MM.1S (cell line): Measurements from ENCODE around the gene TERT.

Source experiments
- DNase-seq: peaks from one replicate; pipeline ENCODE4 v3.0.0-alpha.2; 2015
- H2AFZ ChIP-seq: fragments of 300-600 bp; sonication (generic); 2 replicates; pipeline ENCODE4 v1.6.0; 2016; ENCODE audit warnings: antibody characterized with exemption, low read length
- H3F3A ChIP-seq: fragments of 300-600 bp; sonication (generic); 2 replicates; pipeline ENCODE4 v1.6.1; 2016; ENCODE audit warnings: mild to moderate bottlenecking, antibody characterized with exemption, low read length, moderate library complexity, mixed read lengths; ENCODE audit not compliant: insufficient read depth
- H3K27ac ChIP-seq: fragments of 300-600 bp; sonication (generic); 2 replicates; pipeline ENCODE4 v1.5.1; 2016; ENCODE audit warnings: mild to moderate bottlenecking, low read length
- H3K27me3 ChIP-seq: fragments of 300-600 bp; sonication (generic); replicated peaks from 2 replicates; pipeline ENCODE4 v1.6.0; 2016; ENCODE audit warnings: low read length; ENCODE audit not compliant: insufficient read depth
- H3K36me3 ChIP-seq: fragments of 300-600 bp; sonication (generic); replicated peaks from 2 replicates; pipeline ENCODE4 v1.6.1; 2016; ENCODE audit warnings: mild to moderate bottlenecking, low read length, mixed read lengths; ENCODE audit not compliant: insufficient read depth
- H3K4me1 ChIP-seq: fragments of 300-600 bp; sonication (generic); 2 replicates; pipeline ENCODE4 v1.6.1; 2016; ENCODE audit warnings: low read length, mixed read lengths
- H3K4me2 ChIP-seq: fragments of 300-600 bp; sonication (generic); 2 replicates; pipeline ENCODE4 v1.6.0; 2016; ENCODE audit warnings: low read depth, low read length
- H3K4me3 ChIP-seq: fragments of 300-600 bp; sonication (generic); 2 replicates; pipeline ENCODE4 v1.5.1; 2016; ENCODE audit warnings: low read length, mixed read lengths
- H3K79me2 ChIP-seq: fragments of 300-600 bp; sonication (generic); 2 replicates; pipeline ENCODE4 v1.6.1; 2016; ENCODE audit warnings: mixed run types, low read length, mixed read lengths
- H3K9ac ChIP-seq: fragments of 300-600 bp; sonication (generic); 2 replicates; pipeline ENCODE4 v1.6.1; 2016; ENCODE audit warnings: low read length, mixed read lengths
- H3K9me2 ChIP-seq: fragments of 300-600 bp; sonication (generic); replicated peaks from 2 replicates; pipeline ENCODE4 v1.6.1; 2016; ENCODE audit warnings: mild to moderate bottlenecking, low read length, mixed read lengths; ENCODE audit not compliant: insufficient read depth
- H3K9me3 ChIP-seq: fragments of 300-600 bp; sonication (generic); replicated peaks from 2 replicates; pipeline ENCODE4 v1.6.1; 2016; ENCODE audit warnings: mild to moderate bottlenecking, low read length, mixed read lengths; ENCODE audit not compliant: insufficient read depth
- H4K20me1 ChIP-seq: fragments of 300-600 bp; sonication (generic); 2 replicates; pipeline ENCODE4 v1.6.1; 2016; ENCODE audit warnings: mild to moderate bottlenecking, low read length, moderate library complexity, mixed read lengths; ENCODE audit not compliant: insufficient read depth
- EZH2 ChIP-seq: fragments of 300-600 bp; sonication (generic); optimal IDR thresholded peaks from 2 replicates; pipeline ENCODE3; 2017; ENCODE audit warnings: low read depth, mild to moderate bottlenecking, antibody characterized with exemption, low read length, mixed read lengths
- EZH2phosphoT487 ChIP-seq: fragments of 300-600 bp; sonication (generic); IDR thresholded peaks from 2 replicates; pipeline ENCODE4 v1.6.1; 2018; ENCODE audit warnings: antibody characterized with exemption, low read length
- TF ChIP-seq, protein P1 (sequence below): fragments of 300-600 bp; sonication (generic); IDR thresholded peaks from 2 replicates; pipeline ENCODE4 v1.5.1; 2016; ENCODE audit warnings: antibody characterized with exemption, low read length, mixed read lengths

Gene TERT

DNA sequence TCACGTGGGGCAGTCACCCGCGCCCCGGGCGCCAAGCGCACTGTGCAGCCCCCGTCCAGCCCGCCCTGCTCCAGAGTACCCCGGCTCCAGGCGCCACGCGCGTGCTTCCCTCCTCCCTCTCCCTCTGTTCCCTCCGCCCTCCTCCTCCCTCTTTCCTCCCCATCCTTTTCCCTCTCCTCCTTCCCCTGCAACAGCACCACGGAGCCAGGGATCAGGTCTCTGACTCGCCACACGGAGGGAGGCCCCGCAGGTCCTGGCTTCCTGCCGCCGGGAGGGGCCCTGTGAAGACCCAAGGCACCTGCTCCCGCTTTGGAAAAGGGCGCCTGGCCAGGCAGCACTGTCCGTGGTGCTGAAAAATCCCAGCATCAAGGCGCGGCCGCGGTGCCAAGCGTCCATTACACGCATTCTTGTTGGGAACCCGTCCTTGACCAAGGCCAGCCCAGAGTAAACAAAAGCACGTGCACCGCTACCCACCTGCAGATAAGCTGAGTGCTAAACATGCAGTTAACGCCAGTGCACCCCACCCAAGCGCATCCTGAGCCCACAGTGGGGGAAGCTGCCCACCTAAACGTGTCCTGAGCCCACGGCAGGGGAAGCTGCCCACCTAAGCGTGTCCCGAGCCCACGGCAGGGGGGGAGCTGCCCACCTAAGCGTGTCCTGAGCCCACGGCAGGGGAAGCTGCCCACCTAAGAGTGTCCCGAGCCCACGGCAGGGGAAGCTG, 48.0 kb downstream of the TERT start:
- Histone ChIP-seq H3K36me3 (no peaks in the 10 kb centered on the region), H3K27me3 (peaks cover 23% of the 10 kb centered on the region; the same call in 1 of the 2 replicates), H3K9me2 (no peaks in the 10 kb centered on the region), H2AFZ (no peak overlapping the region), H4K20me1 (no peaks in the 10 kb centered on the region), H3K27ac (no peak overlapping the region), H3K79me2 (no peaks in the 10 kb centered on the region), H3F3A (no peaks in the 10 kb centered on the region), H3K4me2 (no peak overlapping the region), H3K9ac (no peak overlapping the region), H3K9me3 (no peaks in the 10 kb centered on the region), H3K4me3 (no peak overlapping the region), H3K4me1 (no peaks in the 10 kb centered on the region)
- DNase-seq = no peak
- TF ChIP-seq, protein P1, sequence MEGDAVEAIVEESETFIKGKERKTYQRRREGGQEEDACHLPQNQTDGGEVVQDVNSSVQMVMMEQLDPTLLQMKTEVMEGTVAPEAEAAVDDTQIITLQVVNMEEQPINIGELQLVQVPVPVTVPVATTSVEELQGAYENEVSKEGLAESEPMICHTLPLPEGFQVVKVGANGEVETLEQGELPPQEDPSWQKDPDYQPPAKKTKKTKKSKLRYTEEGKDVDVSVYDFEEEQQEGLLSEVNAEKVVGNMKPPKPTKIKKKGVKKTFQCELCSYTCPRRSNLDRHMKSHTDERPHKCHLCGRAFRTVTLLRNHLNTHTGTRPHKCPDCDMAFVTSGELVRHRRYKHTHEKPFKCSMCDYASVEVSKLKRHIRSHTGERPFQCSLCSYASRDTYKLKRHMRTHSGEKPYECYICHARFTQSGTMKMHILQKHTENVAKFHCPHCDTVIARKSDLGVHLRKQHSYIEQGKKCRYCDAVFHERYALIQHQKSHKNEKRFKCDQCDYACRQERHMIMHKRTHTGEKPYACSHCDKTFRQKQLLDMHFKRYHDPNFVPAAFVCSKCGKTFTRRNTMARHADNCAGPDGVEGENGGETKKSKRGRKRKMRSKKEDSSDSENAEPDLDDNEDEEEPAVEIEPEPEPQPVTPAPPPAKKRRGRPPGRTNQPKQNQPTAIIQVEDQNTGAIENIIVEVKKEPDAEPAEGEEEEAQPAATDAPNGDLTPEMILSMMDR = no peak
- TF ChIP-seq EZH2 (no peak), EZH2phosphoT487 (no peak)

DNA sequence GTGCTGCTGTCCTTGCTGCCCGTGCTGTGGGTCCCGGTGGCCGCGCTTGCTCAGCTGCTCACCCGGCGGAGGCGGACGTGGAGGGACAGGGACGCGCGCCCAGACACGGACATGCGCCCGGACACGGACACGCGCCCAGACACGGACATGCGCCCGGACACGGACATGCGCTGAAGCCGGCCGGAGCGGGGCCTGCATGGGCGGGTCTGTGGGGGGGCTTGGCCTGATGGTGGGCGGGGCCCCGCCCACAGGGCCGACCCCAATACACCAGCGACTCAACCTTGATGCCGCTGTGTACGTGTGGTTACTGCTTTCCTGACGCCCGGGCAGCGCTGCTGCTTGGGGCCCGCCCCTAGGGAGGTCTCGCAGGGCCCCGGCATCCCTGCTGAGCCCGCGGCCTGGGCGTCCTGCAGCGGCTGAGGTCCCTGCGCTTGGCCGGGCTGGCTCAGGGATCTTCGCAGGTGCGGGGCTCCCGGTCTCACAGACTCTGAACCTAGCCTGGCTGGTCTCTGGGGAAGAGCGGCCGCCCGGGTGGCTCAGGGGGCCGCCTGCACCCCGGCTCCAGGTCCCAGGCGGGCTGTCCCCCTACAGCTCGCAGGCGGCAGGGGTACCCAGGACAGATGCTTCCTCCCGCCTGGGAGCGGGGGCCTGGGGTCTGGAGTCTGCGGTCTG, 48.8 kb downstream of the TERT start:
- H3K4me2 ChIP-seq = no peak overlapping the region
- no peak overlapping the region for H3K9ac ChIP-seq
- no peaks in the 10 kb centered on the region for H4K20me1 ChIP-seq
- no peaks in the 10 kb centered on the region for H3K9me3 ChIP-seq
- no peaks in the 10 kb centered on the region for H3K36me3 ChIP-seq
- H3K27ac ChIP-seq = no peak overlapping the region
- no peak for TF ChIP-seq EZH2
- no peak for TF ChIP-seq EZH2phosphoT487
- TF ChIP-seq, protein P1 = no peak
- H3K4me3 ChIP-seq = no peak overlapping the region
- H3F3A ChIP-seq = no peaks in the 10 kb centered on the region
- no peaks in the 10 kb centered on the region for H3K79me2 ChIP-seq
- no peak overlapping the region for H2AFZ ChIP-seq
- peaks cover 23% of the 10 kb centered on the region; the same call in 1 of the 2 replicates for H3K27me3 ChIP-seq
- DNase-seq = no peak
- H3K4me1 ChIP-seq = no peaks in the 10 kb centered on the region
- no peaks in the 10 kb centered on the region for H3K9me2 ChIP-seq

- TF ChIP-seq EZH2phosphoT487 (no peak), EZH2 (no peak)
- TF ChIP-seq, protein P1 = no peak
- Histone ChIP-seq H3K27ac (no peak overlapping the region), H3K36me3 (no peaks in the 10 kb centered on the region), H3K9me3 (no peaks in the 10 kb centered on the region), H3K4me2 (no peak overlapping the region), H3K27me3 (peaks cover 23% of the 10 kb centered on the region; the same call in 1 of the 2 replicates), H2AFZ (no peak overlapping the region), H3K4me1 (no peaks in the 10 kb centered on the region), H3K9me2 (no peaks in the 10 kb centered on the region), H4K20me1 (no peaks in the 10 kb centered on the region), H3F3A (no peaks in the 10 kb centered on the region), H3K9ac (no peak overlapping the region), H3K4me3 (no peak overlapping the region), H3K79me2 (no peaks in the 10 kb centered on the region)
- DNase-seq = no peak
These were observed 49.9 kb downstream of the TERT start for GRCh38 chr5:1244976-1245375.
